GM19328 (cell line): ENCODE results near the gene LOXHD1.

Source experiments
- ATAC-seq: cut with Tn5 transposase; IDR thresholded peaks from one replicate; pipeline ENCODE4 v1.9.1; 2021; ENCODE audit warnings: mild to moderate bottlenecking, moderate library complexity; ENCODE audit not compliant: unreplicated experiment

LOXHD1 gene

GRCh38 chr18:46581648-46582047, 75.4 kb downstream of the LOXHD1 start:
- ATAC-seq, result no peak

GRCh38 chr18:46578987-46579386, 78.0 kb downstream of the LOXHD1 start:
- no peak for ATAC-seq

GRCh38 chr18:46577546-46577945, 79.5 kb downstream of the LOXHD1 start:
- no peak for ATAC-seq

- no peak for ATAC-seq
These were observed 81.2 kb downstream of the LOXHD1 start for GRCh38 chr18:46575851-46576250.

GRCh38 chr18:46574743-46575115, 82.3 kb downstream of the LOXHD1 start:
- no peak for ATAC-seq

- no peak for ATAC-seq
These were observed 82.8 kb downstream of the LOXHD1 start for GRCh38 chr18:46574000-46574742.

GRCh38 chr18:46573156-46573555, 83.9 kb downstream of the LOXHD1 start:
- ATAC-seq, result no peak

GRCh38 chr18:46571756-46572155, 85.3 kb downstream of the LOXHD1 start:
- ATAC-seq, result no peak

GRCh38 chr18:46570666-46571065, 86.4 kb downstream of the LOXHD1 start:
- ATAC-seq, result no peak

- ATAC-seq, result no peak
These were observed 86.9 kb downstream of the LOXHD1 start for GRCh38 chr18:46570134-46570533.

- ATAC-seq, result no peak
These were observed 87.8 kb downstream of the LOXHD1 start for GRCh38 chr18:46569211-46569610.

- ATAC-seq, result no peak
These were observed 89.8 kb downstream of the LOXHD1 start for GRCh38 chr18:46567196-46567595.

GRCh38 chr18:46566111-46566510, 90.9 kb downstream of the LOXHD1 start:
- ATAC-seq, result no peak

- no peak for ATAC-seq
These were observed 91.8 kb downstream of the LOXHD1 start for GRCh38 chr18:46565256-46565655.

- no peak for ATAC-seq
These were observed 93.7 kb downstream of the LOXHD1 start for GRCh38 chr18:46563317-46563716.

GRCh38 chr18:46562674-46563192, 94.3 kb downstream of the LOXHD1 start:
- ATAC-seq, result no peak

GRCh38 chr18:46560671-46561045, 96.4 kb downstream of the LOXHD1 start:
- ATAC-seq, result no peak

- ATAC-seq, result no peak
These were observed 96.9 kb downstream of the LOXHD1 start for GRCh38 chr18:46559946-46560670.

- no peak for ATAC-seq
These were observed 97.7 kb downstream of the LOXHD1 start for GRCh38 chr18:46559296-46559695.

GRCh38 chr18:46556590-46557206, 100.3 kb downstream of the LOXHD1 start:
- ATAC-seq, result no peak

- peak; percentile 51 for ATAC-seq
These were observed 101.3 kb downstream of the LOXHD1 start for GRCh38 chr18:46555724-46556123.

- ATAC-seq, result no peak
These were observed 101.8 kb downstream of the LOXHD1 start for GRCh38 chr18:46555213-46555612.
